HG03460 (cell line): ENCODE data around the gene ZNF140.

ENCODE experiments used
- ATAC-seq: cut with Tn5 transposase; IDR thresholded peaks from one replicate; pipeline ENCODE4 v1.9.1; 2021; ENCODE audit not compliant: unreplicated experiment

ZNF140 gene

GRCh38 chr12:133130038-133130807, 49.5 kb downstream of the ZNF140 start, which contains the start of the genes ZNF10 and ZNF891:
ZNF10 (plus strand) TSS chr12:133130627; CDS start chr12:133144493, 13,866 bp downstream.
ZNF891 (minus strand) TSS chr12:133130274; CDS start chr12:133121918, 8,356 bp downstream.
- peak; percentile 90 for ATAC-seq

- peak; percentile 9 for ATAC-seq
Measured at GRCh38 chr12:133130808-133131128, 50.0 kb downstream of the ZNF140 start.

- no peak for ATAC-seq
Measured at GRCh38 chr12:133135747-133136146, 55.0 kb downstream of the ZNF140 start.

GRCh38 chr12:133145981-133146380, 65.3 kb downstream of the ZNF140 start:
- ATAC-seq = no peak

GRCh38 chr12:133156125-133156690, 75.5 kb downstream of the ZNF140 start:
- no peak for ATAC-seq
